Lung (tissue), 12 donors: ENCODE data around the gene URB2. TPM values are rescaled to one million over a fixed set of nuclear protein-coding genes. Genes with fewer than 3 reads are reported as not detected.

Source experiments
- ATAC-seq: fragments of 200-7000 bp; cut with Tn5 transposase; one replicate; pipeline ENCODE4 v1.9.1; 2020; ENCODE audit warnings: moderate number of reproducible peaks; ENCODE audit not compliant: insufficient read depth, low FRiP score
- DNase-seq, 3 donors: peaks; one replicate each; pipeline ENCODE4 v3.0.0-alpha.2; 2013 to 2017
- H3K27ac ChIP-seq, 2 donors: one replicate each; pipeline ENCODE4 v1.5.1; 2013; ENCODE audit warnings: mild to moderate bottlenecking in 2 of 2, moderate library complexity in 2 of 2, control low read depth in 1 of 2, inconsistent platforms in 1 of 2, low read depth in 1 of 2, low read length in 1 of 2
- H3K27me3 ChIP-seq, 3 donors: one replicate each; pipeline ENCODE4 v1.5.1; 2013; ENCODE audit warnings: low read length in 2 of 3; ENCODE audit not compliant: control insufficient read depth in 3 of 3, insufficient read depth in 3 of 3
- H3K36me3 ChIP-seq, 4 donors: one replicate each; pipeline ENCODE4 v1.5.1; 2013; ENCODE audit warnings: low read length in 4 of 4, mild to moderate bottlenecking in 1 of 4, moderate library complexity in 1 of 4; ENCODE audit not compliant: control insufficient read depth in 4 of 4, insufficient read depth in 4 of 4
- H3K4me1 ChIP-seq, 5 donors: one replicate each; pipeline ENCODE4 v1.5.1; 2013; ENCODE audit warnings: low read length in 5 of 5, mild to moderate bottlenecking in 2 of 5, moderate library complexity in 1 of 5; ENCODE audit not compliant: control insufficient read depth in 5 of 5, insufficient read depth in 5 of 5
- H3K4me3 ChIP-seq: one replicate; pipeline ENCODE4 v1.5.1; 2013; ENCODE audit warnings: mild to moderate bottlenecking, control low read depth, moderate library complexity
- H3K9ac ChIP-seq, 2 donors: one replicate each; pipeline ENCODE4 v1.5.1; 2013; ENCODE audit warnings: low read length in 2 of 2, control low read depth in 1 of 2; ENCODE audit not compliant: insufficient read depth in 1 of 2
- H3K9me3 ChIP-seq, 4 donors: one replicate each; pipeline ENCODE4 v1.5.1; 2013; ENCODE audit warnings: low read length in 3 of 4, mild to moderate bottlenecking in 1 of 4, moderate library complexity in 1 of 4; ENCODE audit not compliant: control insufficient read depth in 4 of 4, insufficient read depth in 3 of 4
- WGBS, 2 donors: extraction: QIAGEN DNeasy Blood & Tissue Kit; methylation state at CpG; one replicate each; pipeline ENCODE4 v1.1.7; 2013; 5-methylcytosine and 5-hydroxymethylcytosine counted together
- polyA plus RNA-seq, 2 donors: library from polyadenylated mRNA; stranded (reverse); fragments of 200-250 nt; gene quantifications; one replicate each; pipeline ENCODE4 v1.2.1, GENCODE V29; 2013
- total RNA-seq, 2 donors: library from RNA; depleted of rRNA in 1 of 2; stranded (reverse); fragments of >200 nt in 1 of 2; gene quantifications; one replicate each; pipeline ENCODE4 v1.2.1, GENCODE V29; 2014 to 2021
- TF ChIP-seq, protein P1 (sequence below): IDR thresholded peaks from 2 replicates; pipeline ENCODE4 v1.5.1; 2012; ENCODE audit warnings: mild to moderate bottlenecking; ENCODE audit errors: control extremely low read depth, extremely low read depth
- donor health status: control.
- donor health status: control.
- donor health status: Bipolar disorder and iron deficiency.
- donor health status: healthy.
- donor health status: DM: yes; HTN: yes; CAD: no.

Gene URB2
- total and polyA plus RNA-seq, 4 donors: 2.6 to 10.9 (median 6.1) TPM

DNA sequence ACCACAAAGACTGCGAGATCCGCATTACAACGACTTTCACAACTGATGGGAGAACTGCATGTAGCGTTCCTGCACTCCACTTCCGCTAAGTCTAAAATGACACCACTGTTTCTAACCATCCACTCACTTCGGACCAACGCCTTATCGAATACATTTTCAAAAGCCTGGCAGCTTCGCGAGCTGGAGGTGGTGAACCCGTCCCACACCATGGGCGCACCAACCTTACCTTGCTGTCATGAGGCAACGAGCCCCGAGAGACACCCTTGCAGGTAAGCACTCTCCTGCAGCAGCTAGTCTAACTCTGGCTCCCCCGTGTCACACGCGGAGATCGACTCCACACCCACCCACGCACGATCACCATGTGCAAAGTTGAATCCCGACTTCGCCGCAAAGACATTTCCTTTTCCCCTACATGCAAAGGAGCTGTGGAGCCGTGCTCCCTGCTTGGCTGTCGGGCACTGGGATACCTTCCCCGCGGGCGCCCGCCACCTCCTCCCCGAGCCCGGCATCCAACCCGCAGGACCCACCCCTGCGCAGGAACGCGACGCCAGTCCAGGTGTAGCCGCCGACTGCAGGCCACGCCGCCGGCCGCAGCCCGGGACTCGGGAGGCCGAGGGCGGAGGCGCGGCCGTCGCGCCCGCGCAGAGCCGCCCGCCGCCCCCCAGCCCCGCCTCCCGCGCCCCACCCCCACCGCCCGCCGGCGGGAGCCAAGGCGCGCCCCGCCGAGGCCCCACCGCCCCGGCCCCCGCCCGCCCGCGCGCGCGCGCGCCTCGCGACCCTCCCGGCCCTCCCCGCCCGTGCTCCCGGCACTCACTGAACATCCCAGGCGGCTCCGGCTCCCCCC is 754 bp upstream of the URB2 start:
- ATAC-seq: peak; percentile 51
- Histone ChIP-seq H3K27ac (peak overlapping the region; percentile 78 to 80), H3K9me3 (no peaks in the 10 kb centered on the region), H3K4me3 (peak overlapping the region; percentile 89), H3K36me3 (peaks cover 0 to 2% (median 0%) of the 10 kb centered on the region in 4 donors), H3K9ac (peak overlapping the region; percentile 49 to 71), H3K27me3 (no peaks in the 10 kb centered on the region), H3K4me1 (peaks cover 0 to 21% (median 10%) of the 10 kb centered on the region in 5 donors)
- 0 to 1% methylated on average over 45 to 86 of the region's 86 CpGs for WGBS, 2 donors
- TF ChIP-seq, protein P1, sequence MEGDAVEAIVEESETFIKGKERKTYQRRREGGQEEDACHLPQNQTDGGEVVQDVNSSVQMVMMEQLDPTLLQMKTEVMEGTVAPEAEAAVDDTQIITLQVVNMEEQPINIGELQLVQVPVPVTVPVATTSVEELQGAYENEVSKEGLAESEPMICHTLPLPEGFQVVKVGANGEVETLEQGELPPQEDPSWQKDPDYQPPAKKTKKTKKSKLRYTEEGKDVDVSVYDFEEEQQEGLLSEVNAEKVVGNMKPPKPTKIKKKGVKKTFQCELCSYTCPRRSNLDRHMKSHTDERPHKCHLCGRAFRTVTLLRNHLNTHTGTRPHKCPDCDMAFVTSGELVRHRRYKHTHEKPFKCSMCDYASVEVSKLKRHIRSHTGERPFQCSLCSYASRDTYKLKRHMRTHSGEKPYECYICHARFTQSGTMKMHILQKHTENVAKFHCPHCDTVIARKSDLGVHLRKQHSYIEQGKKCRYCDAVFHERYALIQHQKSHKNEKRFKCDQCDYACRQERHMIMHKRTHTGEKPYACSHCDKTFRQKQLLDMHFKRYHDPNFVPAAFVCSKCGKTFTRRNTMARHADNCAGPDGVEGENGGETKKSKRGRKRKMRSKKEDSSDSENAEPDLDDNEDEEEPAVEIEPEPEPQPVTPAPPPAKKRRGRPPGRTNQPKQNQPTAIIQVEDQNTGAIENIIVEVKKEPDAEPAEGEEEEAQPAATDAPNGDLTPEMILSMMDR: no peak
- DNase-seq: peak in 2 of 3 donors; percentile 43 to 63

DNA sequence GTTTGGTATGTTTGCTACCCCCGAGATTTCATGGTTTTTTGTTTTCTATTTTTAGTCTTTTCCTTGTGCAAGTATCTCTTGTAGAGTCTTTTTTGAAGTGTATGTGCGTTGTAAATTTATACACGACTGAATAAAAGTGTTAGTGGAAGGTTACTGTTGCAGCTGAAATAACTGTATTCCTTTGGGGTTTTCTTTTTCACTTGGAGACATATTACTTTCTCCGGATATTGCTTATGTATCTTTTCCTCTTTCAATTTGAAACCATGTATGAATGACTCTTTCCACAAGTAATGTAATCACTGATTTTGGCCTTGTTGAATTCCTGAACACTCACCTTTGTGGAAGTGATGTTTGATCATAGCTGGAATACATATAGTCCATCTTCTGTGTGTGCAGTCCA is 956 bp downstream of the URB2 start:
- peak overlapping the region in 1 of 2 donors; percentile 17 for H3K9ac ChIP-seq
- H3K36me3 ChIP-seq: peaks cover 0 to 2% (median 0%) of the 10 kb centered on the region in 4 donors
- DNase-seq: no peak
- ATAC-seq: no peak
- H3K4me3 ChIP-seq: no peak overlapping the region
- peaks cover 0 to 21% (median 10%) of the 10 kb centered on the region in 5 donors for H3K4me1 ChIP-seq
- TF ChIP-seq, protein P1: no peak
- no peak overlapping the region for H3K27ac ChIP-seq
- H3K9me3 ChIP-seq: no peaks in the 10 kb centered on the region
- 3 to 7% methylated on average over 4 of the region's 4 CpGs for WGBS, 2 donors
- no peaks in the 10 kb centered on the region for H3K27me3 ChIP-seq

DNA sequence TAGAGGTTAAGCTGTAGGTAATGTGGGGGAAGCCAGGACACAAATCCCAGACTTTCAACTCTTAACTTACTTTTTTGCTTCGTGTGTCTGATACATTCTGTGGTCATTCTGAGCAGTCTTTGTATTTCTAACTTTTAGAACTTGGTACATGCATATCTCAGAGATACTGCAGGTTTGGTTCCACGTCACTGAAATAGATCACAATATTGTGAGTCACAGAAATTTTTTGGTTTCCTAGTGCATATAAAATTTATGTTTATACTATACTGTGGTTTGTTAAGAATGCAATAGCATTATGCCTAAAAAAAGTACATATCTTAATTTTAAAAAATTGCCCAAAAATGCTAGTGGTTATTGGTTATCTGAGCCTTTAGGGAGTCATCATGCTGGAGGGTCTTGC is 3.2 kb downstream of the URB2 start:
- Histone ChIP-seq H3K9ac (no peak overlapping the region), H3K9me3 (no peaks in the 10 kb centered on the region), H3K4me1 (peaks cover 0 to 20% (median 5%) of the 10 kb centered on the region in 5 donors), H3K27ac (no peak overlapping the region), H3K27me3 (no peaks in the 10 kb centered on the region), H3K36me3 (peaks cover 0 to 2% (median 0%) of the 10 kb centered on the region in 4 donors), H3K4me3 (no peak overlapping the region)
- WGBS, 2 donors: 87 to 91% methylated on average over 2 of the region's 2 CpGs
- ATAC-seq (no peak), DNase-seq (no peak)
- TF ChIP-seq, protein P1: no peak
